Astrocyte of the hippocampus (primary cell): ENCODE results near the gene EVI5.

Experiments
- DNase-seq: peaks from one replicate; pipeline ENCODE4 v3.0.0; 2011; ENCODE audit warnings: low read depth, low spot score

EVI5 gene

GRCh38 chr1:92461364-92462097, 323.4 kb downstream of the EVI5 start:
- no peak for DNase-seq

GRCh38 chr1:92459871-92460320, 325.0 kb downstream of the EVI5 start:
- no peak for DNase-seq
